ENCODE data around the gene FOCAD. TPM values are rescaled to one million over a fixed set of nuclear protein-coding genes. Genes with fewer than 3 reads are reported as not detected.

FOCAD gene
- total and polyA plus RNA-seq, 2 of the 8 experiments (the other 6 are each of a cell fraction or from before 2014, with no cell fraction given) = 22.0 to 38.4 TPM

DNA sequence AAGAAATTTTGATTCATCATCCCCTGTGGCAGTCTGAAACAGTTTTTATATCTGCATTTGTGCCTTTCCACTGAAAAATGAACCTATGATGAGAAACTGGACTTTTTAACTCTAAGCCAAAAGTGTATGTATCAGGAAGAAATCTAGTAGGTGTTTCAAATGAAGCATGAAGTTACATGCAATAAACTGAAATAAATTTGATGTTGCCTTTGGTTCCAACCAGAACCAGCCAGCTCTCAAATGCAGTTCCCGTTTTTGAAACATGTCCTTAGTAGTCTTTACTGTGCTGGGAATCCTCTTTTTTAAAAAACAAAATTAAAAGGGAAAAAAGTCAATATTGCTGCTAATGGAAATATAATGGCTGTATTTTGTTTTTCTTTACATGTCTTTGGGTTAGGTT lies 303.5 kb downstream of the FOCAD start:
- Histone ChIP-seq H3K79me1 (ENCODE audit: low read depth, low read length) (no peaks in the 10 kb centered on the region), H3K18ac (ENCODE audit: extremely low read depth, low read length) (no peak overlapping the region), H4K91ac (replicated peaks; ENCODE audit: insufficient read length, low read length) (no peak overlapping the region), H3K23ac (ENCODE audit: insufficient read length) (no peak overlapping the region), H2BK12ac (ENCODE audit: low read depth, low read length) (no peak overlapping the region), H3K9me3 (ENCODE audit: insufficient read depth in 2 of 2, low read depth in 1 of 2, low read length in 1 of 2) (no peaks in the 10 kb centered on the region), H3K4ac (replicated peaks; ENCODE audit: insufficient read length, low read depth, low read length) (no peak overlapping the region), H2AFZ (ENCODE audit: low read length) (no peak overlapping the region), H3K27ac (ENCODE audit: low read depth, low read length) (no peak overlapping the region), H3K9ac (replicated peaks in 1 of 4; ENCODE audit: extremely low read depth in 1 of 4, low read depth in 3 of 4, low read length in 3 of 4) (no peak overlapping the region), H3K4me3 (ENCODE audit: extremely low read depth in 1 of 4, insufficient read depth in 2 of 4, low read depth in 3 of 4, low read length in 4 of 4) (no peak overlapping the region), H3K4me1 (replicated peaks in 1 of 4; ENCODE audit: control insufficient read depth in 3 of 4, insufficient read depth in 4 of 4, low read length in 3 of 4) (peaks cover 0 to 2% (median 0%) of the 10 kb centered on the region in 4 experiments; a peak in 1 of 7 replicates), H2BK20ac (ENCODE audit: low read length) (no peak overlapping the region), H2AK5ac (ENCODE audit: low read depth, low read length) (no peak overlapping the region), H3K14ac (ENCODE audit: insufficient read length) (no peak overlapping the region), H3K23me2 (ENCODE audit: low read depth, low read length) (no peaks in the 10 kb centered on the region), H2BK5ac (ENCODE audit: low read depth, low read length) (no peak overlapping the region), H3K79me2 (ENCODE audit: control insufficient read depth in 1 of 2, insufficient read depth in 2 of 2, low read length in 2 of 2) (no peaks in the 10 kb centered on the region), H3K27me3 (replicated peaks in 1 of 4; ENCODE audit: control insufficient read depth in 3 of 4, extremely low read depth in 1 of 4, insufficient read depth in 3 of 4, low read length in 3 of 4) (no peaks in the 10 kb centered on the region), H4K20me1 (replicated peaks in 1 of 2; ENCODE audit: control insufficient read depth in 1 of 2, insufficient read depth in 2 of 2, low read length in 2 of 2) (no peaks in the 10 kb centered on the region), H4K8ac (ENCODE audit: extremely low read depth, insufficient read depth, low read length) (no peak overlapping the region), H3K4me2 (ENCODE audit: insufficient read depth in 1 of 2, low read depth in 2 of 2, low read length in 2 of 2) (no peak overlapping the region), H3K56ac (replicated peaks; ENCODE audit: insufficient read length, low read depth, low read length) (no peak overlapping the region), H2BK120ac (replicated peaks; ENCODE audit: low read depth, low read length) (no peak overlapping the region), H4K5ac (ENCODE audit: insufficient read length, low read depth, low read length) (no peak overlapping the region), H3K36me3 (ENCODE audit: control insufficient read depth in 2 of 4, insufficient read depth in 4 of 4, low read length in 3 of 4) (peaks cover 2 to 25% (median 11%) of the 10 kb centered on the region in 4 experiments; a peak in 6 of 8 replicates), H2BK15ac (ENCODE audit: low read length) (no peak overlapping the region)
- CTCF ChIA-PET (ENCODE audit: partially characterized antibody) = interaction anchor here (2.0 kb wide), 1 partner anchor 11 kb away, joined by 6 read pairs; no protein-coding TSS in a partner anchor
- FAIRE-seq (no peak), DNase-seq (ENCODE audit: low read depth in 1 of 2, low spot score in 2 of 2) (no peak)
- POLR2A ChIA-PET (ENCODE audit: partially characterized antibody) = no interaction called here
- 85% methylated on average over 1 of the region's 1 CpG; no CpG with 5 or more reads in 1 of the 2 experiments for WGBS, 2 experiments (ENCODE audit: extremely low coverage in 1 of 2, insufficient coverage in 1 of 2, insufficient read length in 1 of 2, insufficient replicate concordance in 2 of 2, low coverage in 1 of 2, low lambda C conversion rate in 2 of 2, missing lambda C conversion rate in 1 of 2)
- no peak for TF ChIP-seq HDAC6 (IDR thresholded peaks at IDR 0.05; ENCODE audit: low read depth, low read length)
- no peak for TF ChIP-seq CREB1 (IDR thresholded peaks at IDR 0.05)
- TF ChIP-seq EGR1 (IDR thresholded peaks at IDR 0.05; ENCODE audit: borderline replicate concordance, low read depth, low read length) = no peak
- TF ChIP-seq CEBPB (IDR thresholded peaks at IDR 0.05; ENCODE audit: low read depth, low read length) = no peak

Data from H1 (cell line).